HEK293 (cell line): ENCODE measurements around the gene ADK.
A peak's percentile ranks its signal among the peaks of the same experiment; 100 is the strongest.

Experiments
- CTCF ChIA-PET: fragments of 350-600 bp; formaldehyde crosslinking; extraction: SDS; loops from one replicate; lab custom pipeline; 2021; ENCODE audit warnings: antibody characterized with exemption; lab: Yijun Ruan, JAX
- POLR2A ChIA-PET: fragments of 300-600 bp; formaldehyde crosslinking; extraction: SDS; loops from one replicate; lab custom pipeline; 2020; ENCODE audit warnings: antibody characterized with exemption, inconsistent platforms; lab: Yijun Ruan, JAX
- H3K27ac ChIP-seq: fragments of 200-500 bp; sonication (Bioruptor generic); 2 replicates; pipeline ENCODE4 v1.5.1; 2014; ENCODE audit warnings: low read depth, low read length, control low read depth, inconsistent platforms; ENCODE audit errors: extremely low read depth
- H3K36me3 ChIP-seq, 2 experiments: fragments of 200-500 bp in 1 of 2; sonication (Bioruptor generic) in 1 of 2; 1 replicate in 1 of 2; 2 replicates in 1 of 2; pipeline ENCODE4 v1.5.1; 2014 to 2017; ENCODE audit warnings: inconsistent platforms in 2 of 2, low read length in 2 of 2; ENCODE audit not compliant: control insufficient read depth in 2 of 2, insufficient read depth in 1 of 2
- H3K4me1 ChIP-seq: fragments of 200-500 bp; sonication (Bioruptor generic); 2 replicates; pipeline ENCODE4 v1.5.1; 2014; ENCODE audit warnings: mild to moderate bottlenecking, low read length, inconsistent platforms; ENCODE audit not compliant: control insufficient read depth, insufficient read depth
- H3K4me3 ChIP-seq: 2 replicates; pipeline ENCODE4 v1.5.1; 2011; ENCODE audit warnings: low read depth, mild to moderate bottlenecking, control low read depth, low read length, moderate library complexity
- H3K9me3 ChIP-seq: fragments of 200-500 bp; sonication (Bioruptor generic); 2 replicates; pipeline ENCODE4 v1.5.1; 2014; ENCODE audit warnings: low read depth, low read length, inconsistent platforms; ENCODE audit not compliant: control insufficient read depth, insufficient read depth
- GLIS1 ChIP-seq: fragments of 450-650 bp; formaldehyde crosslinking; IDR thresholded peaks from 2 replicates; pipeline ENCODE4 v1.5.1; 2016; ENCODE audit warnings: missing biosample characterization, missing genetic modification characterization
- MEIS1 ChIP-seq: sonication (generic); formaldehyde crosslinking; IDR thresholded peaks from 2 replicates; pipeline ENCODE4 v1.8.1; 2022; ENCODE audit warnings: missing genetic modification reagents, mild to moderate bottlenecking, borderline replicate concordance
- TRIM28 ChIP-seq: IDR thresholded peaks from 2 replicates; pipeline ENCODE4 v1.6.1; 2011; ENCODE audit warnings: low read length, control low read depth, borderline replicate concordance
- WT1 ChIP-seq: fragments of 450-650 bp; formaldehyde crosslinking; IDR thresholded peaks from 2 replicates; pipeline ENCODE4 v1.5.1; 2016; ENCODE audit warnings: missing biosample characterization, missing genetic modification characterization
- ZBTB17 ChIP-seq: fragments of 450-650 bp; formaldehyde crosslinking; IDR thresholded peaks from 2 replicates; pipeline ENCODE4 v1.5.1; 2016; ENCODE audit warnings: missing biosample characterization, missing genetic modification characterization
- ZBTB8A ChIP-seq: fragments of 450-650 bp; formaldehyde crosslinking; IDR thresholded peaks from 2 replicates; pipeline ENCODE4 v1.5.1; 2016; ENCODE audit warnings: missing biosample characterization, missing genetic modification characterization
- ZFHX2 ChIP-seq: fragments of 450-650 bp; formaldehyde crosslinking; conservative IDR thresholded peaks from 2 replicates; pipeline ENCODE4 v1.5.1; 2016; ENCODE audit warnings: missing biosample characterization, missing genetic modification characterization
- ZFP3 ChIP-seq: fragments of 450-650 bp; formaldehyde crosslinking; IDR thresholded peaks from 2 replicates; pipeline ENCODE4 v1.5.1; 2016; ENCODE audit warnings: low read depth, missing biosample characterization, missing genetic modification characterization
- ZNF121 ChIP-seq: fragments of 450-650 bp; formaldehyde crosslinking; IDR thresholded peaks from 2 replicates; pipeline ENCODE4 v1.5.1; 2016; ENCODE audit warnings: missing biosample characterization, missing genetic modification characterization
- ZNF16 ChIP-seq: fragments of 450-650 bp; formaldehyde crosslinking; IDR thresholded peaks from 2 replicates; pipeline ENCODE4 v1.5.1; 2016; ENCODE audit warnings: low read depth, missing biosample characterization, missing genetic modification characterization
- ZNF26 ChIP-seq: fragments of 450-650 bp; formaldehyde crosslinking; IDR thresholded peaks from 2 replicates; pipeline ENCODE4 v1.5.1; 2016; ENCODE audit warnings: missing biosample characterization, missing genetic modification characterization
- ZNF335 ChIP-seq: fragments of 450-650 bp; formaldehyde crosslinking; conservative IDR thresholded peaks from 2 replicates; pipeline ENCODE4 v1.5.1; 2016; ENCODE audit warnings: missing biosample characterization, missing genetic modification characterization
- ZNF354C ChIP-seq: fragments of 450-650 bp; formaldehyde crosslinking; IDR thresholded peaks from 2 replicates; pipeline ENCODE4 v1.5.1; 2016; ENCODE audit warnings: missing biosample characterization, missing genetic modification characterization, low read depth, borderline replicate concordance
- ZNF416 ChIP-seq: fragments of 450-650 bp; formaldehyde crosslinking; IDR thresholded peaks from 2 replicates; pipeline ENCODE4 v1.5.1; 2016; ENCODE audit warnings: missing biosample characterization, missing genetic modification characterization
- ZNF433 ChIP-seq: fragments of 450-650 bp; formaldehyde crosslinking; IDR thresholded peaks from 2 replicates; pipeline ENCODE4 v1.5.1; 2016; ENCODE audit warnings: missing biosample characterization, missing genetic modification characterization, low read depth
- ZNF501 ChIP-seq: fragments of 450-650 bp; formaldehyde crosslinking; IDR thresholded peaks from 2 replicates; pipeline ENCODE4 v1.5.1; 2016; ENCODE audit warnings: missing biosample characterization, missing genetic modification characterization
- ZNF544 ChIP-seq: fragments of 450-650 bp; formaldehyde crosslinking; IDR thresholded peaks from 2 replicates; pipeline ENCODE4 v1.5.0; 2017; ENCODE audit warnings: missing biosample characterization, missing genetic modification characterization
- ZNF560 ChIP-seq: fragments of 450-650 bp; formaldehyde crosslinking; IDR thresholded peaks from 2 replicates; pipeline ENCODE4 v1.5.1; 2017; ENCODE audit warnings: missing biosample characterization, missing genetic modification characterization, borderline replicate concordance
- ZNF621 ChIP-seq: fragments of 450-650 bp; formaldehyde crosslinking; IDR thresholded peaks from 2 replicates; pipeline ENCODE4 v1.5.1; 2017; ENCODE audit warnings: missing biosample characterization, missing genetic modification characterization
- ZNF626 ChIP-seq: fragments of 450-650 bp; sonication (Bioruptor Pico); formaldehyde crosslinking; IDR thresholded peaks from 2 replicates; pipeline ENCODE4 v1.5.1; 2018; ENCODE audit warnings: missing biosample characterization, missing genetic modification characterization, inconsistent platforms
- ZSCAN18 ChIP-seq: fragments of 450-650 bp; formaldehyde crosslinking; IDR thresholded peaks from 2 replicates; pipeline ENCODE4 v1.5.1; 2016; ENCODE audit warnings: missing biosample characterization, missing genetic modification characterization

ADK gene

GRCh38 chr10:74746813-74747212, 595.8 kb downstream of the ADK start:
- ChIA-PET POLR2A (no interaction called here), CTCF (interaction anchor here (0.6 to 0.7 kb wide), 2 partner anchors 27 to 322 kb away, joined by 3 to 4 read pairs; no protein-coding TSS in a partner anchor)
- H3K27ac ChIP-seq, result no peak overlapping the region
- H3K4me1 ChIP-seq, result no peaks in the 10 kb centered on the region
- no peaks in the 10 kb centered on the region for H3K36me3 ChIP-seq
- TF ChIP-seq ZNF416 (tag by site-specific recombination), result no peak
- no peak overlapping the region for H3K4me3 ChIP-seq
- no peaks in the 10 kb centered on the region for H3K9me3 ChIP-seq

- POLR2A ChIA-PET, result no interaction called here
- Histone ChIP-seq H3K4me3 (no peak overlapping the region), H3K9me3 (no peaks in the 10 kb centered on the region)
- TF ChIP-seq ZFP3 (tag by site-specific recombination) (no peak), TRIM28 (no peak), ZNF544 (tag by site-specific recombination) (no peak)
- TF ChIP-seq, all 188 proteins: peak for 0
- Histone ChIP-seq H3K36me3 (no peaks in the 10 kb centered on the region), H3K27ac (no peak overlapping the region), H3K4me1 (no peaks in the 10 kb centered on the region)
- CTCF ChIA-PET, result interaction anchor here (0.5 to 0.7 kb wide), 2 partner anchors 273 to 645 kb away, joined by 3 to 4 read pairs; no protein-coding TSS in a partner anchor
Measured at GRCh38 chr10:74748468-74749031, 597.5 kb downstream of the ADK start.

GRCh38 chr10:74750848-74751274, 599.8 kb downstream of the ADK start:
- H3K36me3 ChIP-seq, result no peaks in the 10 kb centered on the region
- H3K4me3 ChIP-seq, result no peak overlapping the region
- H3K9me3 ChIP-seq, result no peaks in the 10 kb centered on the region
- ChIA-PET CTCF (no interaction called here), POLR2A (no interaction called here)
- H3K27ac ChIP-seq, result no peak overlapping the region
- H3K4me1 ChIP-seq, result no peaks in the 10 kb centered on the region; the same call in 1 of the 2 replicates
- 0 out of 2 replicates have a peak, but pooled peaks have one; percentile 10 for TF ChIP-seq GLIS1 (tag by site-specific recombination)
- TF ChIP-seq ZNF621 (tag by site-specific recombination), result no peak

GRCh38 chr10:74752371-74753040, 601.5 kb downstream of the ADK start:
- no peak overlapping the region for H3K27ac ChIP-seq
- no peaks in the 10 kb centered on the region for H3K36me3 ChIP-seq
- no peaks in the 10 kb centered on the region for H3K9me3 ChIP-seq
- POLR2A ChIA-PET, result no interaction called here
- H3K4me1 ChIP-seq, result no peaks in the 10 kb centered on the region; the same call in 1 of the 2 replicates
- H3K4me3 ChIP-seq, result no peak overlapping the region
- CTCF ChIA-PET, result no interaction called here
- TF ChIP-seq ZNF16 (tag by site-specific recombination), result no peak
- no peak for TF ChIP-seq ZNF626 (tag by site-specific recombination)
- TF ChIP-seq ZBTB17 (tag by site-specific recombination), result no peak
- TF ChIP-seq ZNF433 (tag by site-specific recombination), result no peak
- no peak for TF ChIP-seq ZSCAN18
- TF ChIP-seq, all 188 proteins: peak for 0

GRCh38 chr10:74753442-74754211, 602.6 kb downstream of the ADK start:
- no peaks in the 10 kb centered on the region; the same call in 1 of the 2 replicates for H3K4me1 ChIP-seq
- H3K27ac ChIP-seq, result no peak overlapping the region
- no peaks in the 10 kb centered on the region for H3K9me3 ChIP-seq
- CTCF ChIA-PET, result no interaction called here
- no peaks in the 10 kb centered on the region for H3K36me3 ChIP-seq
- POLR2A ChIA-PET, result no interaction called here
- H3K4me3 ChIP-seq, result no peak overlapping the region
- TF ChIP-seq ZNF354C (tag by site-specific recombination) (no peak), WT1 (tag by site-specific recombination) (no peak), ZNF560 (tag by site-specific recombination) (no peak), MEIS1 (CRISPR knock-in tag) (no peak), ZNF501 (no peak), ZBTB8A (peak; percentile 25; the same call in 1 of the 2 replicates), ZNF121 (tag by site-specific recombination) (no peak), ZNF335 (tag by site-specific recombination) (peak; percentile 66), ZFHX2 (tag by site-specific recombination) (0 out of 2 replicates have a peak, but pooled peaks have one; percentile 28), ZNF26 (tag by site-specific recombination) (no peak)
